Keratinocyte (primary cell): Measurements from ENCODE around the gene TRIM65. TPM values are rescaled to one million over a fixed set of nuclear protein-coding genes. Genes with fewer than 3 reads are reported as not detected.

ENCODE experiments used
- DNase-seq: peaks from one replicate; pipeline ENCODE4 v3.0.0-alpha.2; 2011; ENCODE audit warnings: low read depth, missing footprints, low spot score
- FAIRE-seq: peaks from 2 replicates; lab custom pipeline; 2011; peaks lifted over from hg19 to GRCh38; lab: Jason Lieb, UNC
- H2AFZ ChIP-seq: 2 replicates; pipeline ENCODE4 v1.6.0; 2012; ENCODE audit warnings: low read length, control low read depth, inconsistent platforms; ENCODE audit not compliant: control insufficient read depth
- H3K27ac ChIP-seq: 2 replicates; pipeline ENCODE4 v1.5.1; 2011; ENCODE audit warnings: low read length; ENCODE audit not compliant: control insufficient read depth, insufficient read depth
- H3K27me3 ChIP-seq: 3 replicates; pipeline ENCODE4 v1.6.0; 2011; ENCODE audit warnings: low read length; ENCODE audit not compliant: control insufficient read depth, insufficient read depth; ENCODE audit errors: extremely low read depth
- H3K36me3 ChIP-seq, 2 experiments: 2 replicates in 1 of 2; 3 replicates in 1 of 2; pipeline ENCODE4 v1.5.1; 2011; ENCODE audit warnings: low read length in 2 of 2, mild to moderate bottlenecking in 1 of 2; ENCODE audit not compliant: control insufficient read depth in 2 of 2, insufficient read depth in 2 of 2; ENCODE audit errors: extremely low read depth in 1 of 2
- H3K4me1 ChIP-seq: 3 replicates; pipeline ENCODE4 v1.5.1; 2011; ENCODE audit warnings: low read length; ENCODE audit not compliant: control insufficient read depth, insufficient read depth; ENCODE audit errors: extremely low read depth
- H3K4me2 ChIP-seq: 3 replicates; pipeline ENCODE4 v1.6.0; 2011; ENCODE audit warnings: low read depth, low read length; ENCODE audit not compliant: control insufficient read depth, insufficient read depth; ENCODE audit errors: extremely low read depth
- H3K4me3 ChIP-seq, 3 experiments: fragments of 200-600 bp in 1 of 3; sonication (generic) in 1 of 3; 2 replicates in 2 of 3; 3 replicates in 1 of 3; pipeline ENCODE4 v1.5.1; 2011 to 2016; ENCODE audit warnings: low read length in 3 of 3, mild to moderate bottlenecking in 3 of 3, control low read depth in 2 of 3, inconsistent platforms in 1 of 3, low read depth in 1 of 3, mixed read lengths in 1 of 3, mixed run types in 1 of 3, moderate library complexity in 1 of 3; ENCODE audit not compliant: control insufficient read depth in 2 of 3, insufficient read depth in 2 of 3; ENCODE audit errors: extremely low read depth in 1 of 3
- H3K79me2 ChIP-seq: 2 replicates; pipeline ENCODE4 v1.6.0; 2012; ENCODE audit warnings: low read length; ENCODE audit not compliant: control insufficient read depth, insufficient read depth
- H3K9ac ChIP-seq: 3 replicates; pipeline ENCODE4 v1.6.0; 2011; ENCODE audit warnings: low read length; ENCODE audit not compliant: control insufficient read depth, insufficient read depth; ENCODE audit errors: extremely low read depth
- H3K9me1 ChIP-seq: 3 replicates; pipeline ENCODE4 v1.6.0; 2011; ENCODE audit warnings: low read length; ENCODE audit not compliant: control insufficient read depth, insufficient read depth; ENCODE audit errors: extremely low read depth
- H3K9me3 ChIP-seq: 2 replicates; pipeline ENCODE4 v1.5.1; 2012; ENCODE audit warnings: low read depth, low read length; ENCODE audit not compliant: control insufficient read depth
- H4K20me1 ChIP-seq: 3 replicates; pipeline ENCODE4 v1.6.0; 2011; ENCODE audit warnings: low read length; ENCODE audit not compliant: control insufficient read depth, insufficient read depth; ENCODE audit errors: extremely low read depth
- EZH2 ChIP-seq: IDR thresholded peaks from one replicate; pipeline ENCODE4 v1.6.1; 2012; ENCODE audit warnings: inconsistent platforms, mild to moderate bottlenecking, low read length, moderate library complexity
- dilution Hi-C: fragments of 300-500 bp; cut with MboI; formaldehyde crosslinking; loops from one replicate; pipeline ENCODE4 v1.7.0; 2020; ENCODE audit warnings: low sequenced_read_pairs; ENCODE audit not compliant: extremely low pct_ligation_motif_present
- polyA plus RNA-seq, 5 experiments: library from polyadenylated mRNA; depleted of rRNA in 3 of 5; stranded (reverse) in 3 of 5; stranded (forward) in 1 of 5; unstranded in 1 of 5; fragments of >200 nt; gene quantifications; 1 replicate in 1 of 5; 2 replicates in 3 of 5; 3 replicates in 1 of 5; pipeline versions ENCODE4 v1.2.1 to v1.2.3, GENCODE V29; 2011 to 2012; ENCODE audit warnings: missing spikeins in 2 of 5, low read depth in 1 of 5, low replicate concordance in 1 of 5
- TF ChIP-seq, protein P1 (sequence below), 3 experiments: IDR thresholded peaks in 1 of 3; conservative IDR thresholded peaks in 1 of 3; optimal IDR thresholded peaks in 1 of 3; 2 replicates in 2 of 3; 3 replicates in 1 of 3; pipeline versions ENCODE3 to v1.5.1; 2011; ENCODE audit warnings: low read length in 3 of 3, mild to moderate bottlenecking in 3 of 3, moderate library complexity in 2 of 3, control low read depth in 1 of 3, inconsistent platforms in 1 of 3; ENCODE audit not compliant: insufficient read depth in 2 of 3; ENCODE audit errors: extremely low read depth in 1 of 3

Gene TRIM65
- polyA plus RNA-seq, 1 donor (not counting 4 experiments of a cell fraction or from before 2014, with no cell fraction given): 7.8 TPM

GRCh38 chr17:75842411-75842810, 54.3 kb downstream of the TRIM65 start:
- no peaks in the 10 kb centered on the region for H3K9me3 ChIP-seq
- H3K79me2 ChIP-seq: no peaks in the 10 kb centered on the region
- H3K36me3 ChIP-seq: peaks cover 6 to 8% of the 10 kb centered on the region in 2 experiments
- H4K20me1 ChIP-seq: no peaks in the 10 kb centered on the region
- H3K4me3 ChIP-seq: no peak overlapping the region
- H3K27me3 ChIP-seq: no peaks in the 10 kb centered on the region
- H3K4me2 ChIP-seq: no peak overlapping the region
- no peak overlapping the region for H2AFZ ChIP-seq
- no peak overlapping the region for H3K27ac ChIP-seq
- H3K4me1 ChIP-seq: peaks cover 20% of the 10 kb centered on the region
- H3K9ac ChIP-seq: no peak overlapping the region
- TF ChIP-seq, protein P1, sequence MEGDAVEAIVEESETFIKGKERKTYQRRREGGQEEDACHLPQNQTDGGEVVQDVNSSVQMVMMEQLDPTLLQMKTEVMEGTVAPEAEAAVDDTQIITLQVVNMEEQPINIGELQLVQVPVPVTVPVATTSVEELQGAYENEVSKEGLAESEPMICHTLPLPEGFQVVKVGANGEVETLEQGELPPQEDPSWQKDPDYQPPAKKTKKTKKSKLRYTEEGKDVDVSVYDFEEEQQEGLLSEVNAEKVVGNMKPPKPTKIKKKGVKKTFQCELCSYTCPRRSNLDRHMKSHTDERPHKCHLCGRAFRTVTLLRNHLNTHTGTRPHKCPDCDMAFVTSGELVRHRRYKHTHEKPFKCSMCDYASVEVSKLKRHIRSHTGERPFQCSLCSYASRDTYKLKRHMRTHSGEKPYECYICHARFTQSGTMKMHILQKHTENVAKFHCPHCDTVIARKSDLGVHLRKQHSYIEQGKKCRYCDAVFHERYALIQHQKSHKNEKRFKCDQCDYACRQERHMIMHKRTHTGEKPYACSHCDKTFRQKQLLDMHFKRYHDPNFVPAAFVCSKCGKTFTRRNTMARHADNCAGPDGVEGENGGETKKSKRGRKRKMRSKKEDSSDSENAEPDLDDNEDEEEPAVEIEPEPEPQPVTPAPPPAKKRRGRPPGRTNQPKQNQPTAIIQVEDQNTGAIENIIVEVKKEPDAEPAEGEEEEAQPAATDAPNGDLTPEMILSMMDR (optimal IDR thresholded peaks at IDR 0.05 in 1 of 3, IDR thresholded peaks at IDR 0.05 in 1 of 3, conservative IDR thresholded peaks at IDR 0.05 in 1 of 3; ENCODE audit: extremely low read depth in 1 of 3, insufficient read depth in 2 of 3, low read length in 3 of 3): no peak
- TF ChIP-seq EZH2: no peak
- DNase-seq: no peak
- dilution Hi-C loops: no loop called here
- FAIRE-seq: no peak
- H3K9me1 ChIP-seq: no peaks in the 10 kb centered on the region

GRCh38 chr17:75840799-75841164, 56.0 kb downstream of the TRIM65 start:
- no peak overlapping the region for H3K27ac ChIP-seq
- H3K9me1 ChIP-seq: no peaks in the 10 kb centered on the region
- no peaks in the 10 kb centered on the region for H3K79me2 ChIP-seq
- no peaks in the 10 kb centered on the region for H3K36me3 ChIP-seq
- no peak for FAIRE-seq
- H3K27me3 ChIP-seq: no peaks in the 10 kb centered on the region
- H3K9me3 ChIP-seq: no peaks in the 10 kb centered on the region
- no peak for DNase-seq
- TF ChIP-seq, protein P1 (optimal IDR thresholded peaks at IDR 0.05 in 1 of 3, IDR thresholded peaks at IDR 0.05 in 1 of 3, conservative IDR thresholded peaks at IDR 0.05 in 1 of 3; ENCODE audit: extremely low read depth in 1 of 3, insufficient read depth in 2 of 3, low read length in 3 of 3): no peak
- no peak for TF ChIP-seq EZH2
- H3K4me1 ChIP-seq: peaks cover 18% of the 10 kb centered on the region
- no peaks in the 10 kb centered on the region for H4K20me1 ChIP-seq
- H2AFZ ChIP-seq: no peak overlapping the region
- H3K4me2 ChIP-seq: no peak overlapping the region
- dilution Hi-C loops: no loop called here
- H3K9ac ChIP-seq: no peak overlapping the region
- no peak overlapping the region for H3K4me3 ChIP-seq
